Measurements from ENCODE around the gene THRB. TPM values are rescaled to one million over a fixed set of nuclear protein-coding genes. Genes with fewer than 3 reads are reported as not detected.

THRB gene
- total RNA-seq, 1 experiment from 2014 or later, result 9.7 TPM

GRCh38 chr3:24332092-24332491 is 162.6 kb downstream of the THRB start:
- ChIA-PET CTCF (no interaction called here), POLR2A (ENCODE audit: unreplicated experiment) (no interaction called here)
- Histone ChIP-seq H3K9me3 (ENCODE audit: insufficient read depth, low read depth) (no peaks in the 10 kb centered on the region), H2AFZ (no peak overlapping the region), H3K36me3 (ENCODE audit: low read depth) (no peaks in the 10 kb centered on the region), H3K4me2 (no peak overlapping the region), H4K20me1 (ENCODE audit: insufficient read depth) (no peaks in the 10 kb centered on the region), H3F3A (ENCODE audit: insufficient read depth, low read depth) (no peaks in the 10 kb centered on the region), H3K4me1 (replicated peaks; ENCODE audit: insufficient read depth) (no peaks in the 10 kb centered on the region), H3K4me3 (no peak overlapping the region), H3K27ac (no peak overlapping the region), H3K9me2 (ENCODE audit: insufficient read depth) (no peaks in the 10 kb centered on the region), H3K79me2 (ENCODE audit: low read depth) (no peaks in the 10 kb centered on the region), H3K27me3 (ENCODE audit: insufficient read depth, low read depth) (no peaks in the 10 kb centered on the region)
- TF ChIP-seq CTCF (conservative IDR thresholded peaks at IDR 0.05) (no peak), EZH2 (IDR thresholded peaks at IDR 0.05; ENCODE audit: low read depth) (no peak)
- intact Hi-C loops (cut with micrococcal nuclease; ENCODE audit: unreplicated experiment), result no loop called here
- DNase-seq, result no peak
- BruUV-seq (replicated peaks), result no TSS peak

GRCh38 chr3:24323272-24323671 is 171.4 kb downstream of the THRB start:
- intact Hi-C loops (cut with micrococcal nuclease; ENCODE audit: unreplicated experiment), result no loop called here
- no peaks in the 10 kb centered on the region; the same call in 1 of the 2 replicates for H3K9me3 ChIP-seq (ENCODE audit: insufficient read depth, low read depth)
- no peaks in the 10 kb centered on the region for H3K79me2 ChIP-seq (ENCODE audit: low read depth)
- no peak for TF ChIP-seq CTCF (conservative IDR thresholded peaks at IDR 0.05)
- TF ChIP-seq EZH2 (IDR thresholded peaks at IDR 0.05; ENCODE audit: low read depth), result no peak
- no peak overlapping the region for H3K27ac ChIP-seq
- peaks cover 11% of the 10 kb centered on the region for H3F3A ChIP-seq (ENCODE audit: insufficient read depth, low read depth)
- H2AFZ ChIP-seq, result no peak overlapping the region
- peaks cover 15% of the 10 kb centered on the region for H3K4me1 ChIP-seq (replicated peaks; ENCODE audit: insufficient read depth)
- H3K4me2 ChIP-seq, result no peak overlapping the region
- H3K27me3 ChIP-seq (ENCODE audit: insufficient read depth, low read depth), result no peaks in the 10 kb centered on the region
- H4K20me1 ChIP-seq (ENCODE audit: insufficient read depth), result no peaks in the 10 kb centered on the region
- ChIA-PET CTCF (no interaction called here), POLR2A (ENCODE audit: unreplicated experiment) (interaction anchor here (0.7 kb wide), 1 partner anchor 503 kb away, joined by 8 read pairs; no protein-coding TSS in a partner anchor)
- no peak for DNase-seq
- BruUV-seq (replicated peaks), result no TSS peak
- no peaks in the 10 kb centered on the region for H3K9me2 ChIP-seq (ENCODE audit: insufficient read depth)
- H3K36me3 ChIP-seq (ENCODE audit: low read depth), result no peaks in the 10 kb centered on the region
- H3K4me3 ChIP-seq, result no peak overlapping the region

- no peaks in the 10 kb centered on the region for H3K79me2 ChIP-seq (ENCODE audit: low read depth)
- H3K9me3 ChIP-seq (ENCODE audit: insufficient read depth, low read depth), result no peaks in the 10 kb centered on the region; the same call in 1 of the 2 replicates
- no peak overlapping the region for H3K4me2 ChIP-seq
- CTCF ChIA-PET, result no interaction called here
- no peak overlapping the region for H3K27ac ChIP-seq
- no peaks in the 10 kb centered on the region for H3K27me3 ChIP-seq (ENCODE audit: insufficient read depth, low read depth)
- H3F3A ChIP-seq (ENCODE audit: insufficient read depth, low read depth), result peaks cover 23% of the 10 kb centered on the region
- H3K4me3 ChIP-seq, result no peak overlapping the region
- intact Hi-C loops (cut with micrococcal nuclease; ENCODE audit: unreplicated experiment), result no loop called here
- POLR2A ChIA-PET (ENCODE audit: unreplicated experiment), result no interaction called here
- no peaks in the 10 kb centered on the region for H4K20me1 ChIP-seq (ENCODE audit: insufficient read depth)
- no peaks in the 10 kb centered on the region for H3K9me2 ChIP-seq (ENCODE audit: insufficient read depth)
- peaks cover 42% of the 10 kb centered on the region for H3K4me1 ChIP-seq (replicated peaks; ENCODE audit: insufficient read depth)
- no TSS peak for BruUV-seq (replicated peaks)
- TF ChIP-seq EZH2 (IDR thresholded peaks at IDR 0.05; ENCODE audit: low read depth) (no peak), CTCF (conservative IDR thresholded peaks at IDR 0.05) (no peak)
- DNase-seq, result no peak
- H3K36me3 ChIP-seq (ENCODE audit: low read depth), result 0 out of 2 replicates have a peak, but pooled peaks cover 5% of the 10 kb centered on the region
- no peak overlapping the region for H2AFZ ChIP-seq
Observed at GRCh38 chr3:24320601-24321000, 174.0 kb downstream of the THRB start.
